ENCODE data around the gene TGM2. TPM values are rescaled to one million over a fixed set of nuclear protein-coding genes. Genes with fewer than 3 reads are reported as not detected.

TGM2 gene
- total RNA-seq = 100 to 1,000 TPM in 2 of 4 donors, 10 to 100 TPM in 2; 14.8 to 104 (median 60.7) TPM
- 10 to 100 TPM in 1 of 3 donors, 1 to 10 TPM in 2; 6.5 to 71.1 (median 7.2) TPM for polyA plus RNA-seq

- intact Hi-C loops (cut with DNase I) = loop anchor here (1.0 to 5.0 kb wide), 3 partner anchors 57 to 108 kb away; no protein-coding TSS in a partner anchor
- Histone ChIP-seq H3K27ac (peak within 1 kb of the TSS; percentile 67 to 86 (median 74)), H3K4me1 (peaks cover 0 to 61% (median 32%) of the 10 kb centered on the region in 4 donors), H3K4me3 (peak within 1 kb of the TSS; percentile 48 to 62 (median 50)), H3K27me3 (no peaks in the 10 kb centered on the region), H3K9me3 (no peaks in the 10 kb centered on the region), H3K36me3 (peaks cover 0 to 8% (median 4%) of the 10 kb centered on the region in 4 donors)
- 6 to 14% methylated on average over 46 of the region's 46 CpGs for WGBS, 2 donors
- TF ChIP-seq EP300 (IDR thresholded peaks at IDR 0.05) = no peak
- no peak for TF ChIP-seq POLR2A (IDR thresholded peaks at IDR 0.05)
- peak in 2 of 4 donors; percentile 45 to 54 for TF ChIP-seq POLR2AphosphoS5 (IDR thresholded peaks at IDR 0.05)
- TF ChIP-seq CTCF (IDR thresholded peaks at IDR 0.05) = peak; percentile 80 to 93 (median 84)
- DNase-seq = peak; percentile 89
Observed at GRCh38 chr20:38165089-38165965, at the start of gene TGM2. TSS of gene TGM2 (minus strand) at chr20:38165270. CDS start at chr20:38165198, 72 bp downstream.

- peak; percentile 59 for DNase-seq
- WGBS, 2 donors = 61 to 67% methylated on average over 19 of the region's 19 CpGs
- no peaks in the 10 kb centered on the region for H3K27me3 ChIP-seq
- no peak overlapping the region for H3K27ac ChIP-seq
- H3K36me3 ChIP-seq = no peaks in the 10 kb centered on the region
- intact Hi-C loops (cut with DNase I) = no loop called here
- no peaks in the 10 kb centered on the region for H3K9me3 ChIP-seq
- H3K4me3 ChIP-seq = no peak overlapping the region
- TF ChIP-seq POLR2AphosphoS5 (IDR thresholded peaks at IDR 0.05) (no peak), EP300 (IDR thresholded peaks at IDR 0.05) (no peak), POLR2A (IDR thresholded peaks at IDR 0.05) (no peak), CTCF (IDR thresholded peaks at IDR 0.05) (no peak)
- peaks cover 0 to 20% (median 10%) of the 10 kb centered on the region in 4 donors for H3K4me1 ChIP-seq
Observed at GRCh38 chr20:38214256-38215193, 49.5 kb upstream of the TGM2 start.

- no peaks in the 10 kb centered on the region for H3K27me3 ChIP-seq
- no peak for TF ChIP-seq POLR2AphosphoS5 (IDR thresholded peaks at IDR 0.05)
- no peak for TF ChIP-seq CTCF (IDR thresholded peaks at IDR 0.05)
- TF ChIP-seq POLR2A (IDR thresholded peaks at IDR 0.05) = no peak
- TF ChIP-seq EP300 (IDR thresholded peaks at IDR 0.05) = no peak
- intact Hi-C loops (cut with DNase I) = no loop called here
- H3K4me1 ChIP-seq = peaks cover 0 to 20% (median 10%) of the 10 kb centered on the region in 4 donors
- DNase-seq = no peak
- H3K36me3 ChIP-seq = no peaks in the 10 kb centered on the region
- no peak overlapping the region for H3K27ac ChIP-seq
- H3K9me3 ChIP-seq = no peaks in the 10 kb centered on the region
- WGBS, 2 donors = 95 to 96% methylated on average over 5 of the region's 5 CpGs
- no peak overlapping the region for H3K4me3 ChIP-seq
Observed at GRCh38 chr20:38213607-38213940, 48.5 kb upstream of the TGM2 start.

GRCh38 chr20:38212806-38213606 lies 47.9 kb upstream of the TGM2 start:
- Histone ChIP-seq H3K9me3 (no peaks in the 10 kb centered on the region), H3K27ac (no peak overlapping the region), H3K4me3 (no peak overlapping the region), H3K27me3 (no peaks in the 10 kb centered on the region), H3K36me3 (no peaks in the 10 kb centered on the region), H3K4me1 (peaks cover 0 to 19% (median 8%) of the 10 kb centered on the region in 4 donors)
- no peak for TF ChIP-seq POLR2A (IDR thresholded peaks at IDR 0.05)
- no peak for TF ChIP-seq CTCF (IDR thresholded peaks at IDR 0.05)
- no peak for TF ChIP-seq EP300 (IDR thresholded peaks at IDR 0.05)
- no peak for TF ChIP-seq POLR2AphosphoS5 (IDR thresholded peaks at IDR 0.05)
- DNase-seq = peak; percentile 62
- WGBS, 2 donors = 69 to 71% methylated on average over 18 of the region's 18 CpGs
- intact Hi-C loops (cut with DNase I) = no loop called here
